Astrocyte of the cerebellum (primary cell): ENCODE results near the gene TBL2.
"Not testable (repeated sequence)": the region's sequence is repeated elsewhere in the genome, so short reads cannot be mapped to it uniquely, and the experiment has no call there.

Experiments
- DNase-seq: peaks from one replicate; pipeline ENCODE4 v3.0.0-alpha.2; 2011; ENCODE audit warnings: low read depth
- H3K4me3 ChIP-seq: 2 replicates; pipeline ENCODE4 v1.5.1; 2011; ENCODE audit warnings: mild to moderate bottlenecking, low read depth, low read length, moderate library complexity
- CTCF ChIP-seq: IDR thresholded peaks from 2 replicates; pipeline ENCODE4 v1.5.1; 2012; ENCODE audit warnings: low read length, low read depth, moderate library complexity, mild to moderate bottlenecking; ENCODE audit errors: missing control alignments
- in situ Hi-C: cut with HindIII; loops from 2 replicates; pipeline ENCODE4 v1.10.0; 2017; ENCODE audit warnings: low sequenced_read_pairs

TBL2 gene

GRCh38 chr7:73613954-73614735 is 35.8 kb upstream of the TBL2 start:
- DNase-seq: no peak
- in situ Hi-C loops: loop anchor here (25.0 kb wide), 1 partner anchor 223 kb away; the partner anchor contains the start of genes CLDN4 and METTL27
- TF ChIP-seq CTCF: no peak
- H3K4me3 ChIP-seq: no peak overlapping the region

- H3K4me3 ChIP-seq: no peak overlapping the region
- no peak for TF ChIP-seq CTCF
- in situ Hi-C loops: loop anchor here (25.0 kb wide), 1 partner anchor 225 kb away; the partner anchor contains the start of genes CLDN4 and METTL27
- DNase-seq: no peak
Observed at GRCh38 chr7:73612598-73613269, 34.4 kb upstream of the TBL2 start.

GRCh38 chr7:73611017-73611555 is 32.7 kb upstream of the TBL2 start:
- in situ Hi-C loops: loop anchor here (25.0 kb wide), 1 partner anchor 226 kb away; the partner anchor contains the start of genes CLDN4 and METTL27
- DNase-seq: no peak
- TF ChIP-seq CTCF: no peak
- no peak overlapping the region for H3K4me3 ChIP-seq

- no peak for DNase-seq
- TF ChIP-seq CTCF: no peak
- in situ Hi-C loops: loop anchor here (25.0 kb wide), 1 partner anchor 227 kb away; the partner anchor contains the start of genes CLDN4 and METTL27
- no peak overlapping the region for H3K4me3 ChIP-seq
Observed at GRCh38 chr7:73610105-73610504, 31.7 kb upstream of the TBL2 start.

GRCh38 chr7:73607692-73607983 is 29.3 kb upstream of the TBL2 start:
- in situ Hi-C loops: loop anchor here (25.0 kb wide), 1 partner anchor 230 kb away; the partner anchor contains the start of genes CLDN4 and METTL27
- not testable (repeated sequence) for H3K4me3 ChIP-seq, DNase-seq

- DNase-seq: no peak
- in situ Hi-C loops: loop anchor here (25.0 kb wide), 1 partner anchor 230 kb away; the partner anchor contains the start of genes CLDN4 and METTL27
- TF ChIP-seq CTCF: peak; percentile 93
- peak overlapping the region; percentile 16 for H3K4me3 ChIP-seq
Observed at GRCh38 chr7:73606801-73607691, 28.7 kb upstream of the TBL2 start.
